Subcutaneous adipose tissue (tissue), 4 donors: ENCODE data around the gene IKBKE. TPM values are rescaled to one million over a fixed set of nuclear protein-coding genes. Genes with fewer than 3 reads are reported as not detected.

ENCODE experiments used
- total RNA-seq, 4 donors: library from RNA; depleted of rRNA; stranded (reverse); fragments of >200 nt; gene quantifications; one replicate each; pipeline ENCODE4 v1.1.0, GENCODE V29; 2016
- TF ChIP-seq, protein P1 (sequence below): fragments of 450-650 bp; IDR thresholded peaks from one replicate; pipeline ENCODE4 v1.5.1; 2016; ENCODE audit warnings: low read depth, mild to moderate bottlenecking, control low read depth, antibody characterized with exemption, moderate library complexity

The IKBKE gene
- total RNA-seq, 4 donors from 2014 or later, result 4.0 to 4.9 (median 4.9) TPM

DNA sequence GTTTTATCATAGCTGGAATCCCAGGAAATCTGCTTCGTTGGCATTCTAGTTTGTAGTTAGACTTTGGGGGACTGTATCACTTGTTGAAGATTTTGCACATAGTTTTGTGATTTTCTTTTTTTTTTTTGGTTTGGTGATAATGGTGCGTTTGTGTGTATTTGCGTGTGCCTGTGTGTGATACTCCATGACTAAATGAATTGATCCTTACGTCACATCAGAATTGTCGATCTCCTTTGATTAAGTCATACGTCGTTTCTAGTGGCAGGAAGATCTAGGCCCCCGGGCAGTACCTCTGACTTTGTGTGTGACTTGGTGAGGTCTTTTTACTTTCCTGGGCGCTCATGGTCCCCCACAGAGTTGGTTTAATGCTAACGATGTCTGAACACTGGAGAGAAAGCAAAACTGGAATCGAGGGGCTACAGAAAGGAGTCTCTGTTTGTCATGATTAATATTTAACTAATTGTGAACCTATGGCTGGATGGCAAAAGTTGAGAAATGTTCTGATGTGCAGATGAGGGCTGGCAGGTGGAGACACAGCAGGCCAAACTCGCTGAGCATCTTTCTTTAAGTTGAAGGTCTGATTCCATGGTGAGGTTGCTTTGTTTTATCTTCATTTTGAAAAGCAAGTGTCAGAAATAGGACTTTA, 39.5 kb downstream of the IKBKE start:
- TF ChIP-seq, protein P1, sequence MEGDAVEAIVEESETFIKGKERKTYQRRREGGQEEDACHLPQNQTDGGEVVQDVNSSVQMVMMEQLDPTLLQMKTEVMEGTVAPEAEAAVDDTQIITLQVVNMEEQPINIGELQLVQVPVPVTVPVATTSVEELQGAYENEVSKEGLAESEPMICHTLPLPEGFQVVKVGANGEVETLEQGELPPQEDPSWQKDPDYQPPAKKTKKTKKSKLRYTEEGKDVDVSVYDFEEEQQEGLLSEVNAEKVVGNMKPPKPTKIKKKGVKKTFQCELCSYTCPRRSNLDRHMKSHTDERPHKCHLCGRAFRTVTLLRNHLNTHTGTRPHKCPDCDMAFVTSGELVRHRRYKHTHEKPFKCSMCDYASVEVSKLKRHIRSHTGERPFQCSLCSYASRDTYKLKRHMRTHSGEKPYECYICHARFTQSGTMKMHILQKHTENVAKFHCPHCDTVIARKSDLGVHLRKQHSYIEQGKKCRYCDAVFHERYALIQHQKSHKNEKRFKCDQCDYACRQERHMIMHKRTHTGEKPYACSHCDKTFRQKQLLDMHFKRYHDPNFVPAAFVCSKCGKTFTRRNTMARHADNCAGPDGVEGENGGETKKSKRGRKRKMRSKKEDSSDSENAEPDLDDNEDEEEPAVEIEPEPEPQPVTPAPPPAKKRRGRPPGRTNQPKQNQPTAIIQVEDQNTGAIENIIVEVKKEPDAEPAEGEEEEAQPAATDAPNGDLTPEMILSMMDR, result no peak

DNA sequence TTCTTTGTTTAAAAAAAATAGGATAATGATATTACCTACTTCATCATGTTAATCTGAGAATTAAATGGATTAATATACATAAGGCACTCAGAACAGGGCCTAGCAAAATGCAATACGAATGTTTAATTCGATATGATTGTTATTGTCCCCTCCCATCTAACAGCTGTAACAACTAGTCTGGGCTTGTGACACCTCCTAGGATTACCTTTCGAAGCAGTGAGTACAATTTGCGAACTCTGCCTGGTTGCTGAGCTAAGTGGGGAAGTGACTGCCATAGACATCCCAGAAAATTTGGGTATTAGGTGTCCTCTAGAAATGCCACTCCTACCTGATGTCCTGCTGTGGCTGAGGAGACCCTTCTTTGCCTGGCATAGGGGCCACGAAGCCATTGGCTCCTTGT, 40.1 kb downstream of the IKBKE start:
- TF ChIP-seq, protein P1, result no peak

DNA sequence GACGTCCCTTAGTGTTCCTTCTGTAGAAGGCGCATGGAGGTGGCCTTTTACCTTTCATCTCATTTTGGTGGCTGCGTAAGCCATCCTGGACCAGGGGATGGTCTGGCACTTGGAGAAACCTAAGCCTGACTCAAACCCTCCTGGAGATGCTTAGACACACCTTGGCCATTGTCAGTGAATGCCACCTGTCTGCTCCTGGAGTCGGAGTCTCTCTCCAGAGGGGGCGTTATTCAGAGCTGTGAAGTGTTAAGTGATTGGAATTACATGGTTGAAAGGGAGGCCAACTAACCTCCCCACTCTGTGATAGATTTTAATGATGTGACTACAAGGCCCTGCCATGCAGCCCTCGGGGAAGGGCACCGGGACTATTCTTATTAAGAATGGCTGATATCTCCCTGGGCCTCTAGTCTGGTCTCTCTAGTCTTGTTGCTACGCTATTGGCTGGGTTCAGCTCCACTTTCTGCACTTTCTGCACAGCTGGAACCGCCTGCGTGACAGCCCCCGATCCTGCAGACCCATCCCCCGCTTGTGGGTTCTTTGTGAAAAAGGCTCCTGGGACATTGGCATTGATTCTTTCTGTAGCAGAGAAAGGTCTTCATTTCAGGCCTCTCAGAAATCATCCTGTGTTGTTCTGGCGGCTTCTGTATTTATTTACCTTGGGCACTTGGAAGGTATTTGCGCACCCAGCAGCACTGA, 41.2 kb downstream of the IKBKE start:
- TF ChIP-seq, protein P1, result no peak

DNA sequence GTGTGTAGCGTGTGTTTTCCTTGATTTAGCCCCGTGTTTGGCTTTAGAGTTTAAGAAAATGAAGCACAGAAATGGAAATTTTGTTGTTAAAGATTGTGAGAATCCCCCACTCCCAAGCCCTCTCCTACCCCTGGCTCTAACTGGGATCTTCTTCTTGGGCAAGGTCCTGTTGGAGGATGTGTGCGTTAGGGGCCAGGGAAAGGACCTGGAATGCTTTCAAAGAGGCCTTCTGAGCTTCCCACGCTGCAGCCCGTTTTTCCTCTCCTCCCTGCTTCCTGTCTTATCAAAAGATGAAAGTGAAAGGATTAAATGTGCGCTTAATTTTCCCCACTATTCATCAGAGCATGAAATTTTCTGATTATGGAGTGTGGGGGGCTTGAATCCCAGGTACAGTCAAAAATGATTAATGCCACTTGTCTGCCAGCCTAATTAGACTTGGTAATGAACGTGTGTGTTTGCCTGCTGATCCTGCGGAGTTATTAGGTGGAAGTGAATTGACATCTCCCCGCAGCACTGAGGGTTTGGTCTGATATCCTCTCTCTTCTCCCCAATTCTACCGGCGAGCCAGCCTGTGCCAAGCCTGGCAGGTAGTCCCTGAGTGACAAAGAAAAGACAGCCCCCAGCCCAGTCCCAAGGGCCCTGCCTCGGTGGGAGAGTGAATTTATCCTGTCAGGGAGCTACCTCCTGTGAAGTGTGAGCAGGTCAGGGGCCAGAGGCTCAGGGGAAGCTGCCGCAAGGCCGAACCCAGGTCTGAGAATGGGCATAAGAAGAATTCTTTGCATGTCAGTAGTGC, 42.0 kb downstream of the IKBKE start:
- TF ChIP-seq, protein P1, result no peak

DNA sequence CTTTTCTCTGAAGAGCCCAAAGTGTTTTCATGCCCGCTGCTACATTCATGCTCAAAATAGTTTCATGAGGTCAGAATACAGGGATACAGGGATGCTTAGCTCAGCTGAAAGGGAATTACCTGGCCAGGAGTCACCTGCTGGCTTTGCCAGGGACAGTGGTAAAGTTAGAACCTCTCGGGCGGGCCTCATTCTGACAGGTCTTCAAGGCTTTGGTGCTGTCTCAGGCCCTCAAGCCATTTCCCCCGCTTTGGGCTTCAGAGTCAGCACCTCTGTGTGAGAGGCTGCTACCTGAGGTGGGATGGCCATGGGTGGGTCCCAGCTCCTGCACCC, 42.5 kb downstream of the IKBKE start:
- TF ChIP-seq, protein P1, result no peak

DNA sequence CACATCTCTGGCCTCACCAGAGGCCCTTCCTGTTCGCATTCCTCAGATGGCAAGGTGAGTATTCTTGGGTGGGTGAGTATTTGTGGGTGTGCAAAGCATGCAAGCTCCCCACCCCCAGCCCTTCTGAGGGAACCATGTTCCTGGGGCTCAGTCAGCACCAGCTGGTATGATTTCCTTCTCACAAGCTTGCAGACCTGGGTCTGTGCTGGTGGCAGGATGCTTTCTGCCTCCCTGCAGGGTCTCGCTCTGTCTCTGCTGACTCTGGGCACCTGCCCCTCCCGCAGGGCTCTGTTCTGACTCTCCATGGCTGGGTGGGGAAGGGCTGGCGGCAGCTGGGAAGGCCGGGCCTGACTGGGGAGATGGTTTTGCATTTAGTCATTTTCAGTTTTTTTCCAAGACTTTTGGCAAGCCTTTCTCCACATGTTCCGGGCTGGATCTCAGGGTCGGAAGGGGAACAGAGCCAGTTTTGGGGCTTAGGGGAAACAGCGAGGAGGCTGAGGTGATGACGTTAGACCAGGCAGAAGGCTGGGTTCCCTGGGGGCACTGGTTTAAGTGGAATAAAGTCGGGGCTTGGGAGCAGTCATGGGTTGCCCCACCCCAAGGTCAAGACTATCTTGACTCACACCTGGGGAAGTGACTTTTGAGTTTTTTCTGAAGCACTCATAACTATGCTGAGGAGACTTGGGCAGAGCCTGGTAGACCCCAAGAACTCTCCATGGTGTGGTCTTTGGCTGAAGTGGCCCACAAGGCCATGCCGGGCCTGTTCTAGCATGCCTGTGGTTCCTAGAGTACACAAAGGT, 43.2 kb downstream of the IKBKE start:
- TF ChIP-seq, protein P1, result no peak
